DMS53 (cell line): ENCODE measurements around the gene TRIM41.

Experiments used
- DNase-seq: peaks from one replicate; lab custom pipeline; 2025; lab: John Stamatoyannopoulos, UW

The TRIM41 gene

GRCh38 chr5:181233088-181233800 is 10.2 kb downstream of the TRIM41 start:
- DNase-seq: no peak

- no peak for DNase-seq
Observed at GRCh38 chr5:181233801-181234454, 10.8 kb downstream of the TRIM41 start.

GRCh38 chr5:181234455-181235306 is 11.6 kb downstream of the TRIM41 start:
- no peak for DNase-seq

- no peak for DNase-seq
Observed at GRCh38 chr5:181235323-181235688, 12.2 kb downstream of the TRIM41 start.

DNA sequence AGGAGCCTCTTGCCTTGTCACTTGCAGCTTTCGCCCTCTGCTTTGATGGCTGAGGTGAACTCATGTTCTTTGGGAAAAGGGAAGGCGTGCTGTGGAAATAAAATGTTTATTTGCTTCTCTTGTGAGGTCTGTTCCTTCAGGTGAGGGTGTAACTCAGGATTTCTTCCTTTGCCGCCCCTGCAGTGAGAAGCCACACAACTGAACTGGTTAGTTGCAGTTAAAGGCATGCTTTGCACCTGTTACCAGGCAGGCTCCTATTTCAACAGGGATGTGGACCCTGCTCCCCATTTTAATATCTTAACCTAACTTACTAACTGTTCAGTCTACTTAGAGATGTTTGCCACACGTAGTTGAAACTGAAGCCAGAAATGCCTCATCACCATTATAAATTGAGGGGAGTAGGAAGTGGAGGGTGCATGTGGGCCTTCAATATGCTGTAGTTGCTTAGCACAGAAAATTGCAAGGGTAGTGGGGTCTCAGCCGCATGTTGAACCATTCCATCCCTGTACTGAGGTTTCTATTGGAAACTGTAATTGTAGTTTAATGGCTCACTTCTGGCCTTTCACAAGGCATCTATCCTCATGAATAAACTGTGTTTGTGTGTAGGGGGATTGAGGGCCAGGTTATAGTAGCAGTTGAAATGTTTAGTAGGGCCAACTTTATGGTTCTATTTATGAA is 12.7 kb downstream of the TRIM41 start:
- no peak for DNase-seq

DNA sequence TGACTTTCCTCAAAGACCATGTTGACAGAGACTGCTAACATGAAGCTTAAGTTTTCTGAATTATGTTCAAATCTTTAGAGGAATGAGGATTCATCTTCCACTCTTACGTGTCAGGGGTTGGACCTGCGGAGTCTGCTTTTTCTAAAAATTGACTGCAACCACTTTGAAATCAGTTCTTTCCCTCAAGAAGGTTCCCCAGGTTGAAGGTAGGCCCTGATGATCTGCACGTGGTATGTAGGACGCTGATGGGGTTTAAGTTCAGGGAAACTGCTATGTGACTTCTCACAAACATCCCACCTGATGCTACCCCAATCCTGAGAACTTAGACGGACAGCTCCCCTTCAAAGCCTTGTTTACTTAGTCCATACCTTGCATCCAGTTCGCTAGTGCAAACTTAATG is 13.4 kb downstream of the TRIM41 start:
- DNase-seq: no peak

DNA sequence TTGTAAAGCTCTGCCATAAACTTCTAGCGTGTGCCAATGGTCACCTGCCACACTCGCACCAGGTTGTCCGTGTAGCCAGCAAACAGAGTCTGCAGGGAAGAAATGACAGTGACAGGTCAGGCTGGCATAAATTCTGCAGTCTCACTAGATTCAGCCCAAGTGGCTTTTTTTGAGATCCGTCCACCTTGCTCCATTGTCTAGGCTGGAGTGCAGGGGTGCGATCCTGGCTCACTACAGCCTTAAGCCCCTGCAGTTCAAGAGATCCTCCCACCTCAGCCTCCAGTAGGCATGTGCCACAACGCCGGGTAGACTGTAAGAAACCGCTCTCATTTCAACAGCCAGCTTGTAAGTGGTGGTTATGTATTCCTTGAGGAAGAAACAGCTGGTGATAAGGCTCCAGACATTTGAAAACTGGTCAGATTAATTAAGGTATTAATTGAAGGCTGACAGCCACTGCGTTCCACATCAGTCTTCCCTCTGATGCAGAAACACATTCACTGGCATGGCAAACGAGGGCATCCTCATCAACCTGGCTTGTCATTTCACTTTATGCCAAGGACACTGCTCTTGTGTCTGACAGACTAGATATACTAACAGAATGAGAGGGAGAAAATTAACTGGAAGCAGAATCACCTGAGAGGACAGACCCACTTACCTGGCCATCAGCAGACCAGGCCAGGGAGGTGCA is 14.0 kb downstream of the TRIM41 start:
- no peak for DNase-seq

GRCh38 chr5:181237729-181238385 is 14.8 kb downstream of the TRIM41 start:
- no peak for DNase-seq

GRCh38 chr5:181239062-181239663 is 16.1 kb downstream of the TRIM41 start:
- DNase-seq: no peak

GRCh38 chr5:181241393-181241975 is 18.4 kb downstream of the TRIM41 start:
- no peak for DNase-seq

DNA sequence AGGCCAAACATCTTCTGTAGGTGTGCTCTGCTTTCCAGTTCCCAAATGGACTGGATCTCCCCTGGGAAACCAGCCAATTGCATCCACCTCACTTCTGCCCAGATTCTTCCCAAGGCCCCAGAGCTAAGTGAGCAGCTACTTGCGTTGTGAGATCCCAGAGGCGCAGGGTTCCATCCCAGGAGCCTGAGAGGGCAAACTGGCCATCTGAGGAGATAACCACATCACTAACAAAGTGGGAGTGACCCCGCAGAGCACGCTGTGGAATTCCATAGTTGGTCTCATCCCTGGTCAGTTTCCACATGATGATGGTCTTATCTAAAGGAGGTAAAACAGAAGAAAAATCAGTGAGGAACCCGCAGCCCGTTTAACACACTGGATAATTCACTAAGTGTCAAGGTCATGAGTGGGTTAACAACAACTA is 19.0 kb downstream of the TRIM41 start:
- no peak for DNase-seq

DNA sequence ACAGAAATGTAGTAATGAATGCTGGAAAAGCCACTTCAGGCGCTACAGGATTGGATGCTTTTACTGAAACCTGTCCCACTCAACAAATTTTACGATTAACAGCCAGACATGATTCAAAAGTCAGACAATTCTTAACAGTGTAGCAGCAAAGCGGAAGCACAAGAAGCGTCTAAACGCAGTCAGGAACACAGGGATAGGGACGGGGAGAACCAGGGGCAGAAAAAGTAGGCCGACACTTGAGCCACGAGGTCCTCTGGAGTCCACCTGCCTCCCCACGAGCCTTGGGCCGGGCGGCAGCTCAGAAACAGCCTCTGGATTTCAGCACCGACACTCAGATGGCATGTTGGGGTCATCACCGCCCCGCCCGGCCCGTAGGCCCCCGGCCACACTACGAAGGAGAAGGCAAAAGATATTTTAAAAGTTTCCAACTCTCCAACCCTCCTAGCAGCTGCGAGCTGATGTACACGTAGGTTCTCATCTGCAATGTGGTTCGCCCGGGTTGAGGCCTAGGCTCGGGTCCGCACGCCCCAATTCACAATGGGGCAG is 20.0 kb downstream of the TRIM41 start:
- DNase-seq: no peak

GRCh38 chr5:181243564-181244343 is 20.7 kb downstream of the TRIM41 start, which contains the start of gene RACK1:
RACK1 (minus strand) TSS chr5:181243906; CDS start chr5:181243800, 106 bp downstream.
- DNase-seq: no peak

DNA sequence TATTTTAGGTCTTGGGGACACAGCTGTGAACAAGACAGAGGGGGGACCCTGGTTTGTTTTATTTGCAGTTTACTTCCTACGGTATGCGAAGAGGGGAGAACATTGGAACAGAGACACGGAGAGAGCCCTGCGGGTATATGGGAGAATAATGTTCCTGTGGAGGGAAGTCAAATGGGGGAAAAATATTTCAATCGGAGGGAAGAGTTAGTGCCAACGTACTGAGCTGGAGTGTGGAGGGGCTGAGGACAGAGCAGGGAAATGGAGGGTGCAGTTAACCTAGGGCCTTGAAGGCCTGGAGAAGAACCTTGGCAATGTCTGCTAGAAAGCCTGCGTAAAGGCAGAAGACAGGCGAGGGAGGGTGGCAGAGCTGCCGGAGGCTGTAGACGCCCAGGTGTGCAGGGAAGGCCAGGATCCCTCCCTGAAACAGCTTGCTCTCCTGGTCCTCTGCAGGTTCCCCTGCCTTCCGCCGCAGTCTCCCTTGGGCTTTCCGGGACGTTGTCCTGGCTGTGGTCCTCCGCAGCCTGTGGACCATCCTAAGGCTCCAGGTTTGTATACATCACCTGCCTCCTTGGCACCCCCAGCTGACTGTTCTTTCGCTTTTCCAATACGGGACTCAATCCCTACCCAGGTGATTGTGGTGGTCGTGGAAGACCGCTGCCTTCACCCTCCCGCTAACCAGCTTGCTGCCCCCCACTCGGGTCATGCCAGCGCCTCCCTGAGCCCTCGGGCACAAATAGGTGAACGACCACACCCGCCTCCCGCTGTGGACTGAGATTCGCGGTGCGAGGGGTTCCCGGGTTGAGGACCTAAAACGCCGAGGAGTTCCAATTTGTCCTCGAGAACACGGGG is 22.6 kb downstream of the TRIM41 start:
- DNase-seq: no peak

GRCh38 chr5:181246276-181247049 is 23.4 kb downstream of the TRIM41 start:
- DNase-seq: no peak

DNA sequence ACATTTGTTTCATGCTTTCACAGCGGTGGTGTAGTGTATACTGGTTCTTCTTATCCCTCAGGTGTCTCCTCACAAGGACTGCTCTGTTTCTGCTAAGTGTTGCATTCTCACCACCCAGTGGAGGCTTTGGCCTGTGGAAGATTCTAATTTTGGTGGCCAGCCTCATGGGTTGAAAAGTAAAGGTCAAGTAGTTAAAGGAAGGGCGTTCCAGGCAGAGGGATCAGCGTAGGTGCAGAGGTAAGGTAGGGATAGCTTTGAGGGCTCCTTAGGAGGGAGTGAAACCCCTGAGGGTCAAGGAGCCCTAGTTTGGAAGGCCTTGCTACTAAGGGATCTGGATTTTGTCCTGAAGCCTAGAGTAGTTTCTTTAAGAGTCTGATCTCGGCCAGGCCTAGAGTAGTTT is 25.2 kb downstream of the TRIM41 start:
- DNase-seq: no peak

GRCh38 chr5:181255276-181255675 is 32.2 kb downstream of the TRIM41 start:
- no peak for DNase-seq
